VCaP (cell line): ENCODE results near the gene HTR6.
A peak's percentile ranks its signal among the peaks of the same experiment; 100 is the strongest.
"Not testable (repeated sequence)": the region's sequence is repeated elsewhere in the genome, so short reads cannot be mapped to it uniquely, and the experiment has no call there.

Source experiments
- H3K27ac ChIP-seq: fragments of 450-650 bp; 2 replicates; pipeline ENCODE4 v1.5.1; 2017
- CTCF ChIP-seq: fragments of 450-650 bp; conservative IDR thresholded peaks from 2 replicates; pipeline ENCODE4 v1.5.1; 2017; ENCODE audit warnings: mild to moderate bottlenecking, moderate library complexity

Gene HTR6

GRCh38 chr1:19630720-19631395 lies 33.8 kb upstream of the HTR6 start:
- no peak for TF ChIP-seq CTCF
- H3K27ac ChIP-seq, result peak overlapping the region; percentile 42

GRCh38 chr1:19632211-19632610 lies 32.5 kb upstream of the HTR6 start:
- H3K27ac ChIP-seq, result no peak overlapping the region
- no peak for TF ChIP-seq CTCF

GRCh38 chr1:19633106-19633505 lies 31.6 kb upstream of the HTR6 start:
- TF ChIP-seq CTCF, result no peak
- H3K27ac ChIP-seq, result no peak overlapping the region

- H3K27ac ChIP-seq, result not testable (repeated sequence)
Observed at GRCh38 chr1:19635064-19635463, 29.6 kb upstream of the HTR6 start.

- no peak for TF ChIP-seq CTCF
- no peak overlapping the region for H3K27ac ChIP-seq
Observed at GRCh38 chr1:19635646-19636045, 29.0 kb upstream of the HTR6 start.

- H3K27ac ChIP-seq, result no peak overlapping the region
- TF ChIP-seq CTCF, result no peak
Observed at GRCh38 chr1:19636065-19636464, 28.6 kb upstream of the HTR6 start.

GRCh38 chr1:19636749-19637148 lies 27.9 kb upstream of the HTR6 start:
- H3K27ac ChIP-seq, result not testable (repeated sequence)

GRCh38 chr1:19637606-19638005 lies 27.1 kb upstream of the HTR6 start:
- TF ChIP-seq CTCF, result no peak
- no peak overlapping the region for H3K27ac ChIP-seq

GRCh38 chr1:19639228-19639627 lies 25.4 kb upstream of the HTR6 start:
- not testable (repeated sequence) for H3K27ac ChIP-seq
